NCI-H146 (cell line): ENCODE data around the gene SNX9.

Source experiments
- DNase-seq: peaks from one replicate; lab custom pipeline; 2025; lab: John Stamatoyannopoulos, UW

The SNX9 gene

DNA sequence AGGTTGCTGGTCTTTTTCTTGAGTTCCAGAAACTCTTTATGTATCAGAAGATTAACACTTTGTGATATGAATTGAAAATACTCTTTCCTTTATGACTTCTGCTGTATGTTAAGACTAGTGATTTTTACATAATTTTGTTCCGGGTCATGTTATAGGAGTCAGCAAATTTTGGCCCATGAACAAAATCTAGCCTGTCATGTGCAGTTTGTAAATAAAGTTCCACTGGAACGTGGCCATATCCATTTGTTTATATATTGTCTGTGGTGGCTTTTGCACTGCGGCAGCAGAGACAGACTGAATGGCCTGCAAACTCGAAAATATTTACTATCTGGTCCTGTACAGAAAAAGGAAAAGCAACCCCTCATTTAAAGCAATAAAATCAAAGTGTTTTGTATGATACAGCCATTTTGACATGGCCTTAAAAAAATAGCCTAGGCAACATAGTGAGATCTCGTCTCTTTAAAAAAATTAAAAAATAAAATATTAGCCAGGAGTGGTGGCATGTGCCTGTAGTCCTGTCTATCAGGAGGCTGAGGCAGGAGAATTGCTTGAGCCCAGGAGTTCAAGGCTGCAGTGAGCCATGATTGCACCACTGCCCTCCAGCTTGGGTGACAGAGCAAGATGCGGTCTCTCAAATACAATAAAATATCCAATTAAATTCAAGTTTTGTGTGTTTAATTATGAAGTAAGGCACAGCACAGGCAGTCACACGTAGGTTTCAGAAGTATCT lies 36.9 kb downstream of the SNX9 start:
- DNase-seq = no peak

DNA sequence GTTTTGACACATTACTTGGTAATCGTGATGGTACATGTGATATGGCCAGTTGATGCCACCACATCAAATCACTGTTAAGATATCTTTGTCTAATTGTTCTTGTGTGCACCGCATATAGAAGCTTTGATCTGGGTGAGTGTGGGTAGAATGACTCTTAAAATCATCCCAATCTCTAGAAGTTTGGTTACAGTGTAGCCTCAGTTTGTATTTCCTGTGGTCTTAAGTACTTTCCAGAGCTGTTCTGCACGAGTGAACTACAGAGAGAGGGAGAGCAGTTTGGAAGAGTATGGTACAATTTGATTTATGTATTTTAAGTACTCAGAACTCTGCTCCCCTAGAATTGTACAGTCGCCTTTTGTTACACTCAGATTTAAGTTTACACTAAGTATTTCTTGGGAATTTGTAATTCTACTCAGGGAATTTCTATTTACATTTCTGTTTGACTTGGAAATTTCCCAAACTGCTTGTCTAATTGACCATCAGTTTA lies 37.5 kb downstream of the SNX9 start:
- DNase-seq = no peak

DNA sequence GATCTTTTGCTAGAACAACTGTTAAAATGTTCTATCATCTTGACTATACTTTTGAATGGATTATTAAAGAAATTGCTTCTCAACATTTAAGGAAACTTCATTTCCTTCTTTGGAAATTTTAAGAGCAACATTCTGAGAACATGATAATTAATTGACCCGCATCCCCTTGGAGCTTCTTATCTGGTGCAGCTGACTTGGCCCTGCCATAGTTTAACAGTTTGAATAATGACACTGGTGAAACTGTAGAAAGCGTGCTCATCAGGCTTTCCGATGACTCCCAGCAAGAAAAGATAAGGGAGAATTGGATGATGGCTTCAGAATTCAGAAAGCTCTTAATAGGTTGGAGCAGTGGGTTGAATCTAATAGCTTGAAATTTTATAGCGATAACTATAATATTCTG lies 38.1 kb downstream of the SNX9 start:
- no peak for DNase-seq

DNA sequence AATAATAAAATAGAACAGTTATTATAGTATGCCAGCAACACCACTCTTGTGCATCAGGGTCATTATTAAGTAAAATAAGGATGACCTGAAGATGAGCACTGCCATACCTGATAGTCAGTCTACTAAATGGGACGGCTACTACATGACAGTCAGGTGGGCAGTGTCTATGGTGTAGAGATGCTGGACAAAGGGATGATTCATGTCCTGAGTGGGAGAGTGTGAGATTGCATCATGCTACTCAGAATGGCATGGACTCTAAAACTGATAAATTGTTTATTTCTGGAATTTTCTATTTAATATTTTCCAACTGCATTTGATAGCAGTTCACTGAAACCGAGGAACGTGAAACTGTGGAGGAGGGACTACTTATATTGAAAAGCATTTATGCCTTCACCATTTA lies 38.8 kb downstream of the SNX9 start:
- no peak for DNase-seq

DNA sequence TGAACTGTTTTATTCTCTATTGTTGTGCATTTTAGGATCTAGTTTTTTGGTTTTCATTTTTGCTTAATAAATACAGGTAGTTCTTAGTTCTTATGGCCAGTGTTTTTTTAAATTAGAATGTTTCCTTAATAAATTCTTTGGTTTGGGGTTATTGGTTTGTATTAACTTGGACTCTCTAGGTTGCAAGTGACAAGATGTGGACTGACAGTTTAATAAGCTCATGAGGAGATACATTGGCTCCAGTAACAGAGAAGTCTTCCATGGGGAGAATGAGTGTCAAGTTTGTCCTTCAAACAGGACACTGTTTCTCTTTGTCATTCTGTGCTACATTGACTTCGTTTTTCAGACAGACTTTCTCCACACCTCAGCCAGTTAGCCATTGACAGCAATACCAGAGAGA lies 39.7 kb downstream of the SNX9 start:
- DNase-seq = no peak

DNA sequence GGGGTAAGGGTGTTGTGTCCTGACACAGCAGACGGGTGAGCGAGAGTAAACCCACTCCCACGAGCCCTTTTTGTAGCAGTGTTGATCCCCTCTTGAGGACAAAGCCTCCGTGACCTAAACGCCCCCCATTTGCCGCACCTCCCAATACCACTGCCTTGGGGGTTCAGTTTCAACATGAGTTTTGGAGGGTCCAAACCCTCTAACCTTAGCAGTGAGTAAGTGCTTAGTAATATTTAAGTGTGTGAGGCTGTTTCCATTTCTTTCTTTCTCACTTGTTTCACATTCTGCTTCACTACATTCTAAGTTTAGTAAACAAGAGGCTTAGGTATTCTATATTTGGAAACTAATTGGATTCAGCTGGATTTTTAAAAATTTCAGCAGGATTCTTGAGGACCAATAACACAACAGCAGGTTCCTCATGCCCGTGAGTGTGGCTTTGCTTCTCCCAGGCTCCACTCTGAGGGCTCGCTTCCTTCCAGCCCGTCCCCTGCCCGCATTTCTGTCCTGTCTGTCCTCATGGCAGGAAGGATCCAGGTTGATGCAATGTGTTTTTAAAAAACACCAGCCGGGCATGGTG lies 41.2 kb downstream of the SNX9 start:
- no peak for DNase-seq

DNA sequence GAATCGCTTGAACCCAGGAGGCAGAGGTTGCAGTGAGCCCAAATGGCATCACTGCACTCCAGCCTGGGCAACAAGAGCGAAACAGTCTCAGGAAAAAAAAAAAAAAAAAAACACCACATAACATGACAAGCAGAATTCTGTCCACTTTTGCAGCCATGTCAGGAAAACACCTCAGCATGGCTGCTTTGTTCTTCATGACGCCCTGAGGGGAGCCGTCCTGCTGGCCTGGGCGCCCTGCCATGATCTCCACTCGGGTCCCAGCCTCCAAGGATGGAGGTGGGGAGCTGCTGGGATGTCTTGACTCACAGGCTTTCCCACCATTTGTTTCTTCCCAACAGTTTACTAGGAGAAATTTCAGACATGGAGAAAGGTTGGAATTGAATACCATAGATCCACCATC lies 42.2 kb downstream of the SNX9 start:
- peak; percentile 90 for DNase-seq

DNA sequence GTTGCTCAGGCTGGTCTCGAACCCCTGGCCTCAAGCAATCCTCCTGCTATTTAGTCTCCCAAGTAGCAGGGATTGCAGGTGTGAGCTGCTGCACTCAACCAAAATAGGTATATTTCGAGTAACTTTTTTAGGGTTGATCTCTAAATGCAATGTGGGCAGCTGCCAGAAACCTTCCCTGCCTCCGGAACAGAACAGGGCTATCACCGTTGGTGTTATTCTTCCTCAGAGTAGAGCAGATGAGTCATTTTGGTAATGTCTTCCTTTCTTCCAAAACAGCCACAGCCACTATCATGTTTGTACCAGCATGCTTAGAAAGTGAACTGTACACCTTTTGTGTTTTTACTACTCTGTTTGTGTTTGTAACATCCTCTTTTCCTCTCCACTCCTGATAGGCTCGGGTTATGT lies 44.1 kb downstream of the SNX9 start:
- no peak for DNase-seq

DNA sequence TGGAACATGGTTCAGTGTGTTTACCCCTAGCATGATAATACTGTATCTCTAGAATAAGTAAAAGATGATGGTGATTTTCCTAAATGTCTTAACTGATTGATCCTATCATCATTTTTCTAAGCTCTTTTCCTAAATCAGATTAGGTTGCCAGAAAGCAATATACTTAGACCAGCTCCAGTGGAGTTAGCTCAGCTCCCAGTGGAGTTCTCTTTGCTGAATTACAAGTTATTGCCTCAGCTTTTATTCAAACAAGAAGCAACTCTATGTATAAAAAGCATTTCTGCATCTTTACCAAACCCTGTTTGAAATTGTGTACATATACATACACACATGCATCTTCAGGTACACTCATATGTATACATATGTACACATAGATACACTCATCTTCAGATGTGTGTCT lies 44.9 kb downstream of the SNX9 start:
- no peak for DNase-seq

DNA sequence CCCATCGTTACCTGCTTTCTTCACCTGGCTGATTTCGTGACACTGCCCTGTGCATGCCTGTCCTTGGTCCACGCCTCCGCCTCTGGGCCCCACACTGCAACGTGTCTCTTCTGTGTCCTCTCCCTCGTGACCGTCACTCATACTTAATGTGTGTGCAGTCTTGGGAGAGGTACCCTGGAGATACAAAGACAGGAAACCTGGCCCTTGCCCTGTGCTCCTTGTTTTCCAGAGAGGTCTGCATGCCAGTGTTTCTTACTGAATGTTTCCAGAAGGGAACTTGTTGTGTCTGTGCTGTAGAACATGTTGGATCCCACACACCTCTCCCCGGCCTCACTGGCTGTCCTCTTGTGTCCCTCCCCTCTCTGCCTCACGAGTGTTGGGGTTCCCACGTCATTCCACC lies 45.8 kb downstream of the SNX9 start:
- no peak for DNase-seq

DNA sequence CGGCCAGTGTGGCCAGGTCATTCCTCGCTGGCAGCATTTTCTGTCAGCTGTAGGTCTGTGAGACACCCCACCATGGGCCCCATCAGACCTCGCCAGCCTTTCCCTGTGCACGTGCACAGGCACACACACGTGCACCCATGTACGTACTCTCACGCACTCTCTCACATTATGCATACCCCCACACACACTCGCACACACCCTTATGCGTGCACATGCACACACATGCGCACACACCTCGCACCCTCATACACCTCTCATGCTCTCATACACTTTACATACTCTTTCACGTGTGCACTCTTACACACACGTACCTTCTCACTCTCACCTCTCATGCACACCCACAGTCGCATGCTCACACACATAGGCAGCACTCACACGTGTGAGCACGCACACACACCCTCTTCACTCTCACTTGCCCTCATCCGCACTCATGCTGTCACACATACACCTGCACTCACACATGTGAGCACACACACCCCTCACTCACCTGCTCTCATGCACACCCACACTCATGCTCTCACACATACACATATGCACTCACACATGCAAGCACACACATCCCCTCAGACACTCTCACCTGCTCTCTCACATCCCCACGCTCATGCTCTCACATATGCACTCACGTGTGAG lies 46.7 kb downstream of the SNX9 start:
- DNase-seq = no peak

DNA sequence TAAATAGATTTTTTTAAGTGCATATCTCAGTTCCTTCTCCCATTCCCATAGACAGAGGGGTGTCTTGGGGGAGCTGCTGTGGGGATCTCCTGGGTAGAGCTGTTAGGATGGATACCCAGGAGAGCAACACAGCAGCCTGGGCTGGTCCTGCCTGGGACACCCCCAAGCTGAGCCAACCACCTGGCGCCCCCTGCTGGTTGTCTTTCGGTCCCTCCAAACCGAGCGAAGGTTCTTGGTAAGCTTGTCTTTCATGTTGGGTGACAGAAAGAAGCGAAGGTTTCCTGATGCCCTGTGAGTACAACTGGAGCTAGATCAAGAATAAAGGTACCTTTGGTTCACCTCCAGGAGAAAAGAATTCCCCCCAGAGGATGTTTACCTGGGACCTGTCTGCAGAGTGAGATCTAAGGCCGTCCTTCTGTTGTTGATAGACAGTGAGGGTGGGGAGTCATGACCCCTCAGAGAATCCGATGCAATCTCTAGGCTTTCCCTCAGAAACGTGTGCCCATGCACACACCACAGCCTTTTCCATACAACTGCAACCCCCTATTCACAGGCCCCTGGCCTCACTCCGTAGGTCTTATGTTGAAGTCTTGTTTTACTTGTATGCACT lies 50.8 kb downstream of the SNX9 start:
- DNase-seq = peak; percentile 78

DNA sequence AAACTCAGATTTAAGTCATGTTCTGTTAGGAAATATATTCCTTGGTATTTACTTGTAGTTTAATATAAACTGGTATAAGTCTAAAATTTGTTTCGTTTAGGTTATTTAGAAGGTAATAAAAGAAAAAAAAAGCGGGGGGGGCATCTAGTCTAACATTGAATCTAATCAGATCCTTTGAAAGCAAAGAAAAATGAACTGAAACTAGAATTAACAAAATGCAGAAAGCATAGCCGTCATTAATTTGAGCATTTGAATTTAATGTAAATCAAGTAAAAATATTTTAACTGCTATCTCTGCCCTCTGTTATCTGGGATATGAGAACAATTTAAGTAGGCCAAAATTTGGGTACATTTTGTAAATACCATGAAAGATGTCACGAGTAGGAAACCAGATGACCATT lies 54.1 kb downstream of the SNX9 start:
- no peak for DNase-seq

DNA sequence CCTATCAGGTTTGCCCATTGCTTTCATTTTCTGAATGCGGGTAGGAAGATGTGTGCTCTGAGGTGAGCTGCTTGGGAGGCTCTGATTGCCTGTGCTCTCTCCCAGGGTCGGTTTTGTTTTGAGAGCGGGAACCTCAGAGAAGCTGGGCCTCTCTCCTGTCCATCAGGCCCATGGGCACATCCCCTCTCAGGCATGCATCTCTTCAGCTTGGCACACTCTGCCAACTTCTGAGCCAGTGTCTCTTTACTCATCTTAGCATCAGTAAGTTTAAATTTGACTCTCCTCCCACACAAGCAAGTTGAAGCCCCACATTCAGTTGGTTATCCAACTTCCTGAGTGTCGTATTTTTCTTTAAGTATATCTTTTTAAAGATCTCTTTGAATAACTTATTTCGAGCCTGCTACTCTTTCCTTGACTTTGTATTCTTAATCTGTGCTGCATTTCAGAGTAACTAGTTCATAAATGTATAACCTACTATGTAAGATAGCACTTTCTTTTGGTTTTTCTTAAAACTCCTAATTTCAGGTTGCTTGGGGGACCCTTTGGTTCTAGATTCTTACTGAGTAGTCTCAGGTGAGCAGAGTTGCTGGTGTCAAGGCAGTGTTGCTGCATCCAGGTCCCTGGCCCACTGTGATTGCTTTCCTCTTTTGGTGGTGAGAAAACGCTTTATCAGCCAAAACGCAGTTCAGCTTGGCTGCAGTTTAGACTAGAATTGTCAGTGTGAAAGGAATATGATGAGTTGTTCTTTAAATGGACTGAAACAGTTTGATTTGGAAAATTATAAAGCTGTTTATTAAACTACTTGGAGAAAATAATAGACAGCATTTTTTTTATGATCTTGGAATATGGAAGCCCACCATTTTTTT lies 54.8 kb downstream of the SNX9 start:
- DNase-seq = no peak

DNA sequence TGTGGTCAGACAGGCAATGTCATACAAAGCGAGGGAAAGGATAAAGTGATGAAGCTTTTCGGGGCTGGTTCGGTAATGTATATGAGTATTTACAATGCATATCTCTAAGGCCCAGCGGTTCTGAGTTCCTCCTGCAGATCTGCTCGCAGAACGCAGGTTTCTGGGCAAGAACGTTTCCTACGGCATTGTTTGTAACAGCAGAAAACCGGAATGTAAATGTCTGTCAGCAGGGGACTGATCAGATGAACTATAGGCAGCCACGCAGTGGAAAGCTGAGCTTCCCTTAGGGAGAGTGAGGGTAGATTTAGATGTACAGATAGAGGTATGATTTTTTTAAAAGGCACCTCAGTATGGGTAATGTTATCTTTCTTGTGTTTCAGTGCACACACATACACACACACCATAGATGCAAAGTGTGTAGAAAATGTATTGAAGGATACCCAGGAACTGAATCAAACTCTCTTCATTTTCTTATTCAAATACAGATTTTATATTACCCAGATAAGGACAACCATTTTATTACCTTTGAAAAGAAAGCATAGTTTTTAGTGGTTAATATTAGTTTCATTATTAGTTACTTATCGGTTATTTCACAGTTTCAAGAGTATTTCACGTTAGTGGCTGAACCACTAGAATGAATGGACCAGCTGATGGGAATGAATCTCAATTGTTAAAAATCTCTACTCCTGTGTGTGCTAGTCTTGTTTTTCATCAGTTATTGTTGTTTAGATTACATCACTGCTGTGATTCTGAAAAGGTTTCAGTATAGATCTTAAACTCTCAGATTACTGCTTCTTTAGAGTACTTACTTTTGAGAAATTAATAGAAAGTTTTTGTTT lies 56.2 kb downstream of the SNX9 start:
- no peak for DNase-seq

DNA sequence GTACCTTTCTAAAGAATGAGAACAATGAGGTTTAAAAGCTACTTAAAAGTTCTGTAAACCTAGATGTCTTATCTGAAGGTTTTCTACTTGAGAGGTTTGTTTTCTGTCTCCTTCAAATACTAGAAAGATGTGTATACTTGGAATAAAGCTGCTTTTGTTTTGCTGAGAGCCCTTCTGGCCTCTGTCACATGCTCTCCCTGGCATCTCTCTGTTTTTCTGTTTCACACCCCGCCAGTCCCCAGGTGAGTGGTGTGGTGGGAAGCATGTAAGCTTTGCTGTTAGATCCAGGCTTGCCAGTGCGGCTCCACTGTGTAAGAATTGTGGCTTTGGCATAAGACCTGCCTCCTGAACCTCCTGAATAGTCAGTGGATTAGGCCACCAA lies 56.8 kb downstream of the SNX9 start:
- no peak for DNase-seq

DNA sequence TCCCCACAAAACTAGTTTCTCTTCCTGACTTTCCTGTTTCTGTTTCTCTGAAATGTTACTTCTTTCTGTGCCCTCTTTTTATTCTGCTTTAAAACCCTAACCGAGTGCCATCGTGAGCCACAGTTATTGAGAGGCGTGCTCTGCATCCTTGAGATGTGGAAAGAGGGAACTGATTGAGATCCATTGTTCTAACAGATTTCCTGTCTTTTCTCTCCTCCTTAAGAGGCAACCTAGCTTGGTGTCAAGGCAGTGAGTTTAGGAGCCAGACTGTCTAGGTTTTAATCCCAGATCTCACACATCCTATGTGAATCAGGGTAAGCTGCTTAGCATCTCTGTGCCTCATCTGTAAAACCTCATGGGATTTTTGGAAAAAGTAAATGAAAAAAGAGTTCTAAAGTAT lies 57.5 kb downstream of the SNX9 start:
- DNase-seq = no peak

DNA sequence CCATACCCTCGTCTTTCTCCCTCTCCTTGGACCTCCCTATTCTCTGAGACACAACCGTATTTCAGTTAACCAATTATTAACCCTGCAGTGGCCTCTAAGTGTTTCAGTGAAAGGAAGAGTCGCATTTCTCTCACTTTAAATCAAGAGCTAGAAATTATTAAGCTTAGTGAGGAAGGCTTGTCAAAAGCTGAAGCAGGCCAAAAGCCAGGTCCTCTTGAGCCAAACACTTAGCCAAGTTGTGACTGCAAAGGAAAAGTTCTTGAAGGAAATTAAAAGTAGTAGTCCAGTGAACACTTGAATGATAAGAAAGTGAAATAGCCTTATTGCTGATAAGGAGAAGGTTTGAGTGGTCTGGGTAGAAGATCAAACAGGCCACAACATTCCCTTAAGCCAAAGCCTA lies 58.3 kb downstream of the SNX9 start:
- DNase-seq = no peak

DNA sequence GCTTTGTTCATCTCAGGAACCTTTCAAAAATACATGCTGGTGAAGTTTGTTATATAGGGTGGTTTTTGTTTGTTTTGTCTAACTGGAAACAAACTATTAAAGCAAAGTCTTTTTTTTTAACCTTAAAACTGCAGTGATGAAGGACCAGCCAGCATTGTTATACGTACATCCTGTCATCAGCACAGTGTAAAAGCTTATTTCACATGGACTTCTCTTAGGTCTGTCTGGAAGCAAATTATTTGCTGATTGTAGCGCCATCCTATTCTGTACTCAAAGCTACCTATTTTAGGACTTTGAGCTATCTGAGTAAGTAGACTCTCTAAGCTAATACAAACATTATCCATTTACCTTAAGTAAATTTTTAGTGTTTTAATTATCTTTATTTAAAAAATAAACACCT lies 61.7 kb downstream of the SNX9 start:
- no peak for DNase-seq

DNA sequence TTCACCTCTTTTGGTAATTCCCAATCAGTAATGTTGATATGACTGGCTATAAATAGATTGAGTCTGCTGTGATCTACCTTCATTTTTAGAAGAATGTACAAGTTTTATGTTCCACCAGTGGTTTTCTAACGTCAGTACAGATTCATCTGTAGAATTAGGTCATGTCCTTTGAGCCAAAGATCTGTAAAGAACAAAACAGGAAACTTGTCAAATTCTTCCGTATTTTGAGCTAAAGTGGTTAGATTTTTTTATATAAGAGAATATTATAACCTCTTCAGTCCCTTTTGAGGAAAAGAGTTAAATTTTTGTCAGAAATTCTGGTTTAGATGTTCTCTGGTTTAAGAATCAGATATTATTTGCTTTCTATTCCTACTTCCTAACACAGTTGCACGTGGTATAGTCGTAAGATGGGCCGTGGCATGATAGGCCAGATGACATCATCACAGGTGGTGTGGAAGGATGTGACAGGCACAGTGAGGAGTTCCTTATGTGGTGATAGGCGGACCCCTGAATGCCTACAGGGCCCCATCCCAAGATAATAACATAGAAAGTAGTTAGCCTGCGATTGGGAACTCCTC lies 62.3 kb downstream of the SNX9 start:
- no peak for DNase-seq

DNA sequence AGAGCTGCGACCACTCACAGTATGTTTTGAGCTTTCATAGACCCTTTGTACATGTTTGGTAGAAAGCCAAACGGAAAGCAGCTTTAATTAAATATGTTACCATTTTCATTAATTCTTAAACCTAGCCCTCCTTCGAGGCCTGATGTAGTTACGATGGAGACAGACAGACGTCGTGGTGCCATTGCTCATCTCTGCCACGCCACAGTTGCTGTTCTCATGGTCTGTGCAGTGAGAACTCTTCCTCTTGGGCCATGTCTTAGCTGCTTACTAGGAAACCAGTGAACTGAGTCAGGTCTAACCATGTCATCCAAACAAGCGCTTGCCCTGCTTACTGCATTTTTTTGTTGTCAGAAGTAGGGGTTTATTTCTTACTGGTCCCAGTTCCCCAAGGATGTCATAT lies 62.8 kb downstream of the SNX9 start:
- no peak for DNase-seq
